GM12864 (cell line): Measurements from ENCODE around the gene TMEM209.

Experiments
- DNase-seq: peaks from one replicate; pipeline ENCODE4 v3.0.0-alpha.2; 2011; ENCODE audit warnings: low read depth
- H3K4me3 ChIP-seq: 2 replicates; pipeline ENCODE4 v1.5.1; 2011; ENCODE audit warnings: mild to moderate bottlenecking, low read depth, low read length, control low read depth
- CTCF ChIP-seq: IDR thresholded peaks from 2 replicates; pipeline ENCODE4 v1.5.1; 2011; ENCODE audit warnings: low read depth, mild to moderate bottlenecking, moderate library complexity, low read length, control low read depth, inconsistent platforms; ENCODE audit errors: missing control alignments

The TMEM209 gene

GRCh38 chr7:130213828-130214227 is 8.6 kb upstream of the TMEM209 start:
- no peak for TF ChIP-seq CTCF
- H3K4me3 ChIP-seq, result no peak overlapping the region
- DNase-seq, result no peak

GRCh38 chr7:130210181-130210935 is 5.2 kb upstream of the TMEM209 start:
- no peak for DNase-seq
- no peak overlapping the region for H3K4me3 ChIP-seq
- TF ChIP-seq CTCF, result no peak

GRCh38 chr7:130208516-130208915 is 3.3 kb upstream of the TMEM209 start:
- no peak for TF ChIP-seq CTCF
- H3K4me3 ChIP-seq, result no peak overlapping the region
- no peak for DNase-seq

GRCh38 chr7:130207642-130208041 is 2.4 kb upstream of the TMEM209 start, which contains the start of gene SSMEM1:
Gene SSMEM1, plus strand, starts transcription at chr7:130207860. Its CDS starts 51 bp downstream, at chr7:130207911.
- DNase-seq, result no peak

GRCh38 chr7:130207033-130207432 is 1.8 kb upstream of the TMEM209 start:
- no peak overlapping the region for H3K4me3 ChIP-seq
- no peak for TF ChIP-seq CTCF
- no peak for DNase-seq

More at GRCh38 chr7:130207642-130208041, 2.4 kb upstream of the TMEM209 start, which contains the start of gene SSMEM1:
- no peak within 1 kb of the TSS for H3K4me3 ChIP-seq
- no peak for TF ChIP-seq CTCF

- no peak overlapping the region for H3K4me3 ChIP-seq
- TF ChIP-seq CTCF, result no peak
- no peak for DNase-seq
Measured at GRCh38 chr7:130201796-130202195, 3.4 kb downstream of the TMEM209 start.

- no peak for DNase-seq
- no peak for TF ChIP-seq CTCF
- no peak overlapping the region for H3K4me3 ChIP-seq
Measured at GRCh38 chr7:130197094-130197493, 8.1 kb downstream of the TMEM209 start.
